HG02798 (cell line): ENCODE measurements around the gene GMCL1.
"Not testable (repeated sequence)": the region's sequence is repeated elsewhere in the genome, so short reads cannot be mapped to it uniquely, and the experiment has no call there.

Experiments used
- ATAC-seq: cut with Tn5 transposase; IDR thresholded peaks from one replicate; pipeline ENCODE4 v1.9.1; 2021; ENCODE audit warnings: mild to moderate bottlenecking; ENCODE audit not compliant: unreplicated experiment, poor library complexity

GMCL1 gene

GRCh38 chr2:69805887-69806286 lies 23.6 kb upstream of the GMCL1 start:
- ATAC-seq = no peak

GRCh38 chr2:69807821-69808540 lies 21.5 kb upstream of the GMCL1 start:
- ATAC-seq = no peak

DNA sequence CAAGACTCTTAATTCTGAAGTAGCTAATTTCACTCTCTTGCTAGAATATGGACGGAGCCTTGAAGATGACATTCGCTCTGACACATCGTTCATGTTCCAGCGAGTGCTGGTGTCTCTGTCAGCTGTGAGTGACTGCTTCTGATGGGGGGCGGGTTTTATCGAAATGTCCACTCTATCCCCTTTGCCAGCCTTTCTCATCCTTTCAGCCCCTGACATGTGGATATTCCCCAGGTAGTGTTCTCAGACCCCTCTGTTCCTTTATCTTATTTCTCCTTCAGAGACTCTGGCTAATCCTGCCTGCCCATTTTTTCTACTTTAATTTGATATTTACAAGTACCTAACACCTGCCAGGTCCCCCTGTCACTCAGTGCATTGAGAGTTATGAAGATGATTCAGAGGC lies 18.9 kb upstream of the GMCL1 start:
- no peak for ATAC-seq

DNA sequence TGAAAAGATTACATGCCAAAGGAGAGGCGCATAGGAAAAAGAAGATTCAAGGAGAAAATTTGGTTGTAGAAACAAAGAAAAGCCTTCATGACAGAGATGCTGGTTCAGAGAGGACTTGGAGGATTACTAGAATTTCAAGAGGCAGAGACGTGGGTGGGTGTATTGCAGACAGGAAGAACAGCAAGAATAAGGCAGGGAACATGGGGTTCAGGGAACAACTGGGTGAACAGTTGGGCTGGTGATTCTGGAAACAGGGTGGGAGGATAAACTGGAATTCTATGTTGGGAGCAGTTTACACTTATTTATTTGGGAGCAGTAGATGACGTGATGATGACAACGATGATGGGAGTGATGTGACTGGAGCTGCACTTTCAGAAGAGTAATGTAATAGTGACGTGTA lies 18.4 kb upstream of the GMCL1 start:
- no peak for ATAC-seq

GRCh38 chr2:69811591-69811990 lies 17.9 kb upstream of the GMCL1 start:
- no peak for ATAC-seq

DNA sequence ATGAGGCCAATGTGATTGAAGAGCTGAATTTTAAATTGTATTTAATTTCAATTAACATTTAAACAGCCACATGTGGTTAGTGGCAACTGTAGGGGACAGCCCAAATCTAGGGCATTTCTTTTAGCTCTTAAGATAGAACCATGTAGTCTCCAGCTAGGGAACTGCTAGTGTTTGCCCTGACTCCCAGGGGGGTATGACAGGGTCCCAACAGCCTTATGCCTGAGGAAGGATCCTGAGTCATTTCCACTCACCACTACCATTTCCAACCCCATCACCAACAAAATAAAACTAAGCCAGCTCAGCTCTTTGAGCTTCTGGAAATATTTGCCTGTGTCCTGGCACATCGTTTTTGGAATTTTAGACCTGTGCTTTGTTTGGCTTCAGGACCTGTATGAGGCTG lies 13.7 kb upstream of the GMCL1 start:
- ATAC-seq = no peak

- ATAC-seq = peak; percentile 62
Measured at GRCh38 chr2:69816923-69817542, 12.4 kb upstream of the GMCL1 start.

- no peak for ATAC-seq
Measured at GRCh38 chr2:69817729-69818501, 11.5 kb upstream of the GMCL1 start.

DNA sequence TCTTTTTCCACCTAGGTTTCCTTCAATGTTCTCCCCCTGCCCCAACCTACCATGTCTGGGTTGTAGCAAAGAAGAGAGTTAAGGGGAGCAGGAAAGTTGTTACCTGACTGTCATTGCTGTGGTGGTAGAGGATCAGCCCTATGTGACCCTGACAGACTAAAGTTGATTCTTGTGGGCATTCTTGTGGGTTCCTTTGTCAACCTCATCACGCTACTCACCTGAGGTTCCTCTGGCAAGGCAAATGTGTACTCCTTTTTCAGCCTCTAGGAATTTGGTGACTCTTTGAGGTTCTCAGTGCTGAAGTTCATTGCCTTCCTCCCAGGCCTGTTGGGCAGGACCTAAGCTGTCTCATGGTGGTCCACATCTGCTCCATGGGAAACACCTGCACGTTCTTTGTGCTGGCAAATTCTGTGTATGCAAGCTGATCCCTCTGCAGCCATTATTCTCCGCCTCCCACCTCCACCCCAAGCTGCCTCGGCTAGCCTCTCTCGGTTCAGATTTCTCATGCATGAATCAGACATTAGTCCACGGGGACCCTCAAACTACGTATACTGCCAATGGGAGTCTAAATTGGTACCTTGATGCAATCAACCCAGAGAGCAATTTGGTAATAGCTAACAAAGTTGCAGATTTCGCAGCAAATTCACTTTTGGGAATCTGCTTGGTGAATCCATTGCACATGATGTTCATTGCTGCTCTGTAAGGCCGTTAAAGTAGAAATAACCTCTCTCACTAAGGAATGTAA lies 1.5 kb upstream of the GMCL1 start:
- ATAC-seq = no peak

- peak; percentile 1 for ATAC-seq
Measured at GRCh38 chr2:69828938-69829255, 563 bp upstream of the GMCL1 start.

GRCh38 chr2:69830045-69830905 lies 815 bp downstream of the GMCL1 start:
- ATAC-seq = peak; percentile 22

GRCh38 chr2:69830906-69831241 lies 1.4 kb downstream of the GMCL1 start:
- ATAC-seq = not testable (repeated sequence)

DNA sequence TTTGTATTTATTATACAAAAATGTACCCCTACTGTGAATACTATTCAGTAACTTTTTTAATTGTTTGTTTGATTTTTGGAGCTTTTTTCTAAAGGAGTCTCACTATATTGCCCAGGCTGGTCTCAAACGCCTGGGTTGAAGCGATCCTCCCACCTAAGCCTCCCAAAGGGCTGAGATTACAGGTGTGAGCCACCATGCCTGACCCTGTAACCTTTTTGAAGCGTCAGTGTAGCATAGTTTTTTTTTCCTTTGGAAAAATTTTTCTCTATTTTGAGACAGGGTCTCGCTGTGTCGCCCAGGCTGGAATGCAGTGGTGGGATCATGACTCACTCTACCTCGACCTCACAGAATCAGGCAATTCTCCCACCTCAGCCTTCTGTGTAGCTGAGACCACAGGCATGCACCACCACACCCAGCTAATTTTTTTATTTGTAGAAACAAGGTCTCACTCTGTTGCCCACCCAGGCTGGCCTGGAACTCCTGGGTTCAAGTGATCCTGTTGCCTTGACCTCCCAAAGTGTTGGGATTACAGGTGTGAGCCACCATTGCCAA lies 2.0 kb downstream of the GMCL1 start:
- ATAC-seq = no peak

GRCh38 chr2:69833752-69834151 lies 4.3 kb downstream of the GMCL1 start:
- ATAC-seq = no peak

- ATAC-seq = no peak
Measured at GRCh38 chr2:69835666-69836065, 6.2 kb downstream of the GMCL1 start.

- ATAC-seq = no peak
Measured at GRCh38 chr2:69836316-69836715, 6.9 kb downstream of the GMCL1 start.

- no peak for ATAC-seq
Measured at GRCh38 chr2:69837533-69837932, 8.1 kb downstream of the GMCL1 start.

- no peak for ATAC-seq
Measured at GRCh38 chr2:69843993-69844392, 14.5 kb downstream of the GMCL1 start.

DNA sequence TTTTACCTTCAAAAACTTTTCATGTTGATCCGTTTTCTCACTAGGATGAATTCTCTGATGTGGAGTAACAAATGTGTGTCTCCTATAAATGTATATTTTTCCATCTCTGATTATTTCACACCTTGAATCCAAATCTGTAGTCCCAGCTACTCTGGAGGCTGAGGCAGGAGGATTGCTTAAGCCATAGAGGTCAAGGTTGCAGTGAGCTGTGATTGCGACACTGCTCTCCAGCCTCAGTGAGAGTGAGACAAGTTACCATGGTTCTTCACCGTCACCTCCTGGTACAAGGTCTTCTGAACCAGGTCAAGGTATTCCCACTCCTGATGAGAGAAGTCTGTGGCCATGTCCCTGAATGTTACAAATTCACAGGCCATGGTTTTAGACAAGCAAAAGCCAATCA lies 15.1 kb downstream of the GMCL1 start:
- ATAC-seq = no peak
